ENCODE data around the gene ZNF648. TPM values are rescaled to one million over a fixed set of nuclear protein-coding genes. Genes with fewer than 3 reads are reported as not detected.

The ZNF648 gene
- total RNA-seq, 1 donor from 2014 or later = not detected

DNA sequence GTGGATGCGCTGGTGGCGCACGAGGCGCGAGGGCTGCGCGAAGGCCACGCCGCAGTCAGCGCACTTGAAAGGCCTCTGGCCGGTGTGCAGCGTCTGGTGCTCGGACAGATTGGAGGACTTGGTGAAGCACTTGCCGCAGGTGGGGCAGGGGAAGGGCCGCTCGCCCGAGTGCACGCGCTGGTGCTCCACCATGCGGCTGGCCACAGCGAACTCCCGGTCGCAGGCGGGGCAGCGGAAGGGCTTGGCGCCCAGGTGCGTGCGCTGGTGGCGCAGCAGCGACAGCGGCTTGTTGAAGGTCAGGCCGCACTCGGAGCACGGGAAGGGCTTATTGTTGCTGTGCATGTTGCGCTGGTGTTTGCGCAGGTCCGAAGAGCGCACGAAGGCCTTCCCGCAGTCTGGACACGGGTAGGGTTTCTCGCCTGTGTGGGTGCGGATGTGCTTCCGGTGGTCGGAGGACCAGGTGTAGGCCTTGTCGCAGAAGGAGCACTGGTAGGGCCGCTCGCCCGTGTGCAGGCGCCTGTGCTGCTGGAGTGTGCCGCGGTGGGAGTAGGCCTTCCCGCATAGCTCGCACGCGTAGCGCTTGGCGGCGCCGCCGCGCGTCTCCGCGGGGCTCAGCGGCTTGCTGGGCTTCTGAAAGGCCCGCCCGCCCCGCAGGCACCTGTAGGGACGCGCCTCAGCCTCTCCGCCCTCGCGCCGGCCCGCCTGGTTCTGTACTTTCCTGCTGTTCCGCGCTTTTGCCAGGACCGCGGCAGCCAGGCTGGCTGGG is 4.7 kb downstream of the ZNF648 start:
- Mint-ChIP-seq H3K4me3 (no peak overlapping the region), H3K36me3 (ENCODE audit: low read depth) (no peaks in the 10 kb centered on the region), H3K27me3 (peaks cover 48% of the 10 kb centered on the region), H3K4me1 (no peaks in the 10 kb centered on the region), H3K9me3 (no peaks in the 10 kb centered on the region), H3K27ac (no peak overlapping the region)
- ChIA-PET POLR2A (no interaction called here), CTCF (interaction anchor here (1.8 kb wide), 1 partner anchor 578 kb away, joined by 6 read pairs; no protein-coding TSS in a partner anchor)
- intact Hi-C loops (cut with micrococcal nuclease) = no loop called here
- TF ChIP-seq, protein P1, sequence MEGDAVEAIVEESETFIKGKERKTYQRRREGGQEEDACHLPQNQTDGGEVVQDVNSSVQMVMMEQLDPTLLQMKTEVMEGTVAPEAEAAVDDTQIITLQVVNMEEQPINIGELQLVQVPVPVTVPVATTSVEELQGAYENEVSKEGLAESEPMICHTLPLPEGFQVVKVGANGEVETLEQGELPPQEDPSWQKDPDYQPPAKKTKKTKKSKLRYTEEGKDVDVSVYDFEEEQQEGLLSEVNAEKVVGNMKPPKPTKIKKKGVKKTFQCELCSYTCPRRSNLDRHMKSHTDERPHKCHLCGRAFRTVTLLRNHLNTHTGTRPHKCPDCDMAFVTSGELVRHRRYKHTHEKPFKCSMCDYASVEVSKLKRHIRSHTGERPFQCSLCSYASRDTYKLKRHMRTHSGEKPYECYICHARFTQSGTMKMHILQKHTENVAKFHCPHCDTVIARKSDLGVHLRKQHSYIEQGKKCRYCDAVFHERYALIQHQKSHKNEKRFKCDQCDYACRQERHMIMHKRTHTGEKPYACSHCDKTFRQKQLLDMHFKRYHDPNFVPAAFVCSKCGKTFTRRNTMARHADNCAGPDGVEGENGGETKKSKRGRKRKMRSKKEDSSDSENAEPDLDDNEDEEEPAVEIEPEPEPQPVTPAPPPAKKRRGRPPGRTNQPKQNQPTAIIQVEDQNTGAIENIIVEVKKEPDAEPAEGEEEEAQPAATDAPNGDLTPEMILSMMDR (IDR thresholded peaks at IDR 0.05) = no peak
- DNase-seq (no peak), ATAC-seq (ENCODE audit: low read depth) (no peak)

DNA sequence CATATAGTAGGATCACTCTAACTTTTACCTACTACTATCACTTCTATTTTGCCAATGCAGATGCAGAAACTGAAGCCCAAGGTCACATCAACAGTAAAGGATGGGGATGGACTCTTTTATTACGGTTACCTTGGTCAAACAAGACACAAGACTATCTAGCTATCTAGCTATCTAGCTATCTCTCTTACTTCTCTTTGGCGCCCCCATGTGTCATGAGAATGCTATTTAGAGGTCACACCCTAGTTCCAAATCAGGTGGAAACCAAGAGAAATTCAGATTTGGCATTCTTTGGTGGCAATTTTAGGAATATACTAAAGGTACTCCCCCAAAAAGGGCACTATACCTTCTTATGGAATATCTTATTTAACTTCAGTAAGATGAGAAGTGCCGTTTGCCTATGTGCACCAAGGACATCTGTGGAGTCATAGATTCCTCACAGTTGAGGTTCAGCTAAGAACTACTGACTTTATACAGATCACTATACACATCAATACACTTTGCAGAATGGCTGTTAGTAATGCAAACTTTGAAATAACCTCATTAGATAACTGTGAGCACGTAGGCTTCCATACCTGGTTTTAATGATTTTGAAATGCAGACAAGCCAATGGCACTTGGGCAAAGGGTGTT is 6.7 kb downstream of the ZNF648 start:
- no peak overlapping the region for H3K4me3 Mint-ChIP-seq
- peaks cover 35% of the 10 kb centered on the region for H3K27me3 Mint-ChIP-seq
- no peak for DNase-seq
- TF ChIP-seq, protein P1 (IDR thresholded peaks at IDR 0.05) = no peak
- H3K9me3 Mint-ChIP-seq = no peaks in the 10 kb centered on the region
- ChIA-PET CTCF (interaction anchor here (0.6 to 2.7 kb wide), 13 partner anchors 10 to 866 kb away, joined by 3 to 50 read pairs (median 4); no protein-coding TSS in a partner anchor), POLR2A (no interaction called here)
- H3K27ac Mint-ChIP-seq = no peak overlapping the region
- intact Hi-C loops (cut with micrococcal nuclease) = loop anchor here (1.0 to 5.0 kb wide), 3 partner anchors 378 to 865 kb away; no protein-coding TSS in a partner anchor
- no peaks in the 10 kb centered on the region for H3K36me3 Mint-ChIP-seq (ENCODE audit: low read depth)
- ATAC-seq (ENCODE audit: low read depth) = peak; percentile 56
- no peaks in the 10 kb centered on the region for H3K4me1 Mint-ChIP-seq

DNA sequence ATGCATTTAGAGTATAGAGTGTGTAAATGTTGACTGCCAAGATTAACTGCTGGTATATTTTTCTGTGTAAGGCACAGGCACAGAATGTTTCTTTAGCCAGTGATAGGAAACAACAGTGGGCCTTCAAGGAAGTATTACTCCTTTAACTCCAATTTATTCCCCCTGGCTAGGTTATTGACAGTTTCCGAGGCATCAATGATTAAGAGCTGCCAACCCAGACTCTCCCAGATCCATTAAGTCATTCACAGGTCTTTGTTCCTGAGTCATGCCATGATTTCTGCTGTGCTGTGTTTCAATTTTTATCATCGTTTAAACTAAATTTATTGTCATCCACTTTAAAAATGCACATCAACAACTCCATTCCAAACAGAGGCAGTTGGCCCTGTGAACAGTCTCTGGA is 9.2 kb downstream of the ZNF648 start:
- Mint-ChIP-seq H3K27me3 (peaks cover 24% of the 10 kb centered on the region), H3K4me1 (no peaks in the 10 kb centered on the region), H3K9me3 (no peaks in the 10 kb centered on the region), H3K27ac (no peak overlapping the region), H3K4me3 (no peak overlapping the region), H3K36me3 (ENCODE audit: low read depth) (no peaks in the 10 kb centered on the region)
- intact Hi-C loops (cut with micrococcal nuclease) = loop anchor here (5.0 kb wide), 1 partner anchor 375 kb away; no protein-coding TSS in a partner anchor
- DNase-seq (no peak), ATAC-seq (ENCODE audit: low read depth) (no peak)
- CTCF ChIA-PET = interaction anchor here (1.2 to 1.9 kb wide), 3 partner anchors 14 to 573 kb away, joined by 3 to 12 read pairs (median 3); no protein-coding TSS in a partner anchor
- POLR2A ChIA-PET = no interaction called here
- TF ChIP-seq, protein P1 (IDR thresholded peaks at IDR 0.05) = no peak

DNA sequence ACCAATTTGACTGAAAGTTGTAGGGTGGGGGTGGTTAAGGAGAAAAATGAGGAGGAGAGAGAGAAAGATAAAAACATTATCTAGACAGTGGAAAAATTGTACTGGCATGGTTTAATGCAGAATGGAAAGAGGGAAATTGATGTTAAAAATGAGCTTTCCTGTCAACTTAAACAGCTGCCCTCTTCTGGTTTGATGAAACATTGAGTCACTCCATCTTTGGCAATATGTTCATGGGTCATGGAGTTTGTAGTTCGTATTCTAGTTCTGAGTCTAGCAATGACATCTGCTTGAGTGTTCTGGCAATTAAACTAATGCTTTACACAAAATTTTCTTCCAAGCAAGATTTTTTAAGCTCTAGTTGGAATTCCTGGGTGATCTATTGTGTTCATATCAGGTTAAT is 9.6 kb downstream of the ZNF648 start:
- no peaks in the 10 kb centered on the region for H3K36me3 Mint-ChIP-seq (ENCODE audit: low read depth)
- no peaks in the 10 kb centered on the region for H3K4me1 Mint-ChIP-seq
- POLR2A ChIA-PET = no interaction called here
- H3K9me3 Mint-ChIP-seq = no peaks in the 10 kb centered on the region
- no peak for DNase-seq
- no peak overlapping the region for H3K4me3 Mint-ChIP-seq
- H3K27ac Mint-ChIP-seq = no peak overlapping the region
- H3K27me3 Mint-ChIP-seq = peaks cover 21% of the 10 kb centered on the region
- CTCF ChIA-PET = interaction anchor here (1.2 to 1.9 kb wide), 3 partner anchors 14 to 572 kb away, joined by 3 to 12 read pairs (median 3); no protein-coding TSS in a partner anchor
- intact Hi-C loops (cut with micrococcal nuclease) = loop anchor here (5.0 kb wide), 1 partner anchor 375 kb away; no protein-coding TSS in a partner anchor
- TF ChIP-seq, protein P1 (IDR thresholded peaks at IDR 0.05) = no peak
- no peak for ATAC-seq (ENCODE audit: low read depth)

Measured in activated B cell treated with CpG ODN at 0.5 μM for 24 hours (primary cell).